GM15510 (cell line): ENCODE results near the gene ATP10B.

Experiments
- POLR2A ChIP-seq: IDR thresholded peaks from 3 replicates; pipeline ENCODE4 v1.6.1; 2011; ENCODE audit warnings: borderline replicate concordance; ENCODE audit not compliant: insufficient read length; ENCODE audit errors: extremely low read depth

ATP10B gene

GRCh38 chr5:160852049-160852448 lies at the start of gene ATP10B:
ATP10B (minus strand) TSS chr5:160852211; CDS start chr5:160688074, 164,137 bp downstream.
- no peak for TF ChIP-seq POLR2A

DNA sequence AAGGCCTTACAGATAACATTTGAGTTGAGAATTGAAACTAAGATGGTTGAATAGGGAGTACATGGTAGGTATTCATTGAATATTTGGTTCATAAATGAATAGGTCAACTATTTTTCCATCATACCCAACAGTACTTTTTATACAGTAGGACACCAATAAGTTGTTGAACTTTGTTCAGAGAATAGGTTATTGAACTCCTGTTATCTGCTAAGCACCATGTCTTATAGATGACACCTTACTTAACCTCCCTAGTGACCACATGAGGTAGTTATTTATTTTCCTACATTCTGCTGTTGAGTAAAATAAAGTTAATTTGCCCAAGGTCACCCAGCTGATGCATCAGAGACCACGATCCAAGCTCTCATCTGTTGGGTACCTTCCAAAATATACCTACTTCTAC lies 49.6 kb upstream of the ATP10B start:
- TF ChIP-seq POLR2A = no peak

DNA sequence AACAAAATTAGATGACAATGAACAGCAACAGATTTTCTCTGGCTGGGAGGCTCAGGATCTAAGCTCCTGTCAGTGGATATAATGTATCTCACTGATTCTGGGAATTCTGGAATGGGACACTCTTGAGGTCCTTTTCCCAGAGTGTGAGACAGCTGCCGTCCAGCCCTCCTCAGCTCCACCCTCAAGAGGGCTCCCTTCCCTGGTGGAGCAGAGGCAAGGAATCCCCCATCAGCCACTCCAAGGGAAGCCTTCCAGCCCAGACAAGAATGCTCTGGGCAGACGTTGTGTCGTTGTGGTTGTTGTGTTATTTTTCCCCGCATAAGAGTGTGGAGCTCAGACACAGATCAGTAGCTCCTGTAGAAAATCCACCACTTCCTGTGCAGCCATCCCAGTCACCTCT lies 47.7 kb upstream of the ATP10B start:
- no peak for TF ChIP-seq POLR2A

DNA sequence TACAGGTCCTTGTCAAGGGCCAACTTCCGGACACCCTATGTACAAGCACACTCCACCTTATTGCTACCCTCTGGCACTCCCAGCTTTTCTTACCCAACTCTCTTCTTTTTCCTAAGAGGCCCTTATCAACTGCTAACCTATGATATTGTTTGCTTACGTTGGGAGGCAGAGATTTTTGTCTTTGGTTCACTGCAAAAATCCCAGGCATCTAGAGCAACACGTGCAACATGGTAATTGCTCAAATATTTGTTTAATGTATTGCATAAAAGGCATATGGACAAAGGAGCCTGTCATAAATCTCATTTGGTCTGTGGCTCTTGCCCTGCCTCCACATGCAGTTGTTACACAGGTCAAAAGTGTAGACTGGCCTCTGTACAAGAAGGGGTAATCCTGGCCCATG lies 35.8 kb upstream of the ATP10B start:
- no peak for TF ChIP-seq POLR2A

GRCh38 chr5:160869989-160870521 lies 18.0 kb upstream of the ATP10B start:
- TF ChIP-seq POLR2A = no peak

GRCh38 chr5:160867976-160868375 lies 16.0 kb upstream of the ATP10B start:
- no peak for TF ChIP-seq POLR2A

GRCh38 chr5:160851451-160851850 lies 560 bp downstream of the ATP10B start:
- TF ChIP-seq POLR2A = no peak

DNA sequence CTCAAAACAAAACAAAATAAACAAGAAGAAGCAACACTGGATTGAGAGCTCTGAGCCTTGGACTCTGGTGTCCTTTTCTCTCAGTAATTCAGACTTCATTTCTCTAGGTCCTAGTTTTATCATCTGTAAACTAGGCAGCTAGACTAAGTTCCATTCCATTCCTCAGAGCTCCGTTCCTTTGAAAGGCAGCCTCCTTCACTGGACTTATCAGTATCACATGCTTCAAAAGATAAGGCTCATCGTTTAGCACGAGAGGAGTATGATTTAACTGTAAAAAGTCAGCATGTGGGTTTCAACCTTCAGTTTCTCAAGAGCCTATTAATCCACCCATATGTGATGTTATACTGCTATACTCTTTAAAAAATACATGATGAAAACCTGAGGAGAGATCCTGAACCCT lies 1.6 kb downstream of the ATP10B start:
- no peak for TF ChIP-seq POLR2A

DNA sequence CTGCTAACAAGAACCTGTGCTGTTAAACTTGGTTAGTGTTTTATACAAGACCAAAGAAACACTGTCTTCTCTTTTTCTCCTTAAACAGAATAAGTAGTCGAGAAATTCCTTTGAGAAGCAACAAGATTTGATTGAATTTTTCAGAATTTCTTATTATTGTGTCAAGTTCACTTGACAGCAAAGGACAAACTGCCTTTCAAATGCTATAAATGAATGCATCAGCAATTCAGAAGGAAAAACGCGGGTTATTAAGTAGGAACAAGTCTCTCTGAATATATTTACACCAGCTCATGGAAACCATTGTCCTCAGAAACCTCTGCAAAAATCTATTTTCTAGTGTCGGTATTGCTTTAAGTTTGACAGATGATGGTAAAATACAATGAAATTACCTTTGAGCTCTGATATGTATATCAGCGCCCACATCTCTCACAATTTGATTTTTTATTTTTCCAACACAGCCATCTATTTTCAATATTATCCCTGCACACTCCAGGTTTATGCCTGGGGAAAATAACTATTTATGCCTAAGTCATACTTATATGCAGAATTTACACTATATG lies 4.4 kb downstream of the ATP10B start:
- no peak for TF ChIP-seq POLR2A

GRCh38 chr5:160846642-160847041 lies 5.4 kb downstream of the ATP10B start:
- no peak for TF ChIP-seq POLR2A

DNA sequence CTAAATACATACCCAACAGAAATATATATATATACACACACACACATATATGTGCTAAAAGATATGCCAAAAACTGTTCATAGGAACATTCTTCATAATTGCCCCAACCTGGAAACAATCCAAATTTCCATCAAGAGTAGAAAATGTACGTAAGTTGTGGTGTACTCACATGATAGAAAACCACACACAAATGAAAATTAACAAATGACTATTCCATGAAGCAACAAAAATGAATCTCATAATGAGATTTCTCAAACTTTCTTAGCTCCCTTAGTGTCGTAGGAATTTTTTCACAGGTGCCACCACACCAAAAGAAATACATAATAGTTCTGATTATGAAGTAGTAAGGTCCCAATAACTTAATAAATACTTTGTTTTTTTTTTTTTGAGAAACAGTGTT lies 7.8 kb downstream of the ATP10B start:
- TF ChIP-seq POLR2A = no peak

DNA sequence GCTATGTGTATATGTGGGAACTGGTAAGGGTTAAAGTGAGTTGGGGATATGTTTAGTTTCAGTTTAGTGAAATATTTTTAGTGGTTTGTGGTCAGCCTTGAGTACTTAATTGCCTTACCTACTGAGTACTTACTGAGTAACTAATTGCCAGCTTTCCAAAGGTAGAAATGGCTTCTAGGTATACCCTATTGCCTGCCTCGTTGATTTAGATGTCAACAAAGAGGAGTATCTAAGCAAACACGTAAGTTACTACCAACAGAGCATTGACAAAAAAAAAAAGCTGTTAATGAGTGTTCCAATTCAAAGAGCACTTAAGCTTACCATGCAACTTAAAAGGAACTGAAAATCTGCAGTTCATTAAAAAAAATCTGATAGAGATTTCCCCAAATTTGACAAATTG lies 8.8 kb downstream of the ATP10B start:
- TF ChIP-seq POLR2A = no peak

GRCh38 chr5:160837749-160838593 lies 14.0 kb downstream of the ATP10B start:
- TF ChIP-seq POLR2A = no peak

DNA sequence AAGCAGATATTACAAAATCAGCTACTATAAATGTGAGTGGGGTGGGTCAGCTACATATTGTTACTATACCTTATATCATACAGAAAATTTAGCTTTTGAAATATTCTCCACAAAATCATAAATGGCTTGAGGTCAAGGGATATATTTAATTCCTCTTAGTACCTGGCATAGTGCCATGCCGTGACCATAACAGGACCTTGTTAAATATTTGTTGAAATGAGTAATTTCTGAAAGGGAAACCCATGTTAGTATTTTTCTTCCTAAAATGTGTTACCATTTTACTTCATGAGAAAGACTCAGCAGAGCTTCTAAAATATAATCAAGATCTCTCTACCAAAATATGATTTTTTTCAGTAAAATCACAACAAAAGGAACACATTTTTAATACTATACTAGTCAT lies 14.8 kb downstream of the ATP10B start:
- no peak for TF ChIP-seq POLR2A

DNA sequence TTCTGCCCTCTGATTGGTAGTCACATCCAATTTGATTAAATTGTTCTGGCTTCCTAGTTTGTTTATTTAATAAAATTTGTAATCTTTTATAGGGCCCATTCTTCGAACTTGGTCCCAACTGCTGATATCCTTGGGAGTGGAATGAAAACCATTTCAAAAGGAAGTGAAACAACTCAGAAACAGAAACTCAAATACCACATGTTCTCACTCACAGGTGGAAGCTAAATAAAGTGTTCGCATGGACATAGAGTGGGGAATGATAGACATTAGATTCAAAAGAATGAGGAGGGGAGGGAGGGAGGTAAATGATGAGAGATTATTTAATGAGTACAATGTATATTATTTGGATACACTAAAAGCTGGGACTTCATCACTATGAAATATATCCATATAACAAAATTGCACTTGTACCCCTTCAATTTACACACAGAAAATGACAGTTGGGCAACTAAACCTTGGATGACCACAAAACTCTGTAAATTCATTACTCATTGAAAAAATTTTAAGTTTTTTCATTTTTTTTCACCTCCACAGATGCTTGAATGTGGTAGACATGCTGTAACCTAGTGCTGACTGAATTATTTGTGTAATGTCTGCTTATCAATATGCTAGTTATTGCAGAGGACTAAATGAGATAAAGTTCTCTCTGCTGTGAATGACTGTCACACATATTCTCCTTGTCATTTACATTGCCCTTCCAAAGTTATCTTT lies 16.0 kb downstream of the ATP10B start:
- TF ChIP-seq POLR2A = no peak
